NCI-H1694 treated with DMSO at 0.1 percent for 48 hours (cell line): Measurements from ENCODE around the gene TNNI3.
"Not testable (repeated sequence)": the region's sequence is repeated elsewhere in the genome, so short reads cannot be mapped to it uniquely, and the experiment has no call there.

Source experiments
- DNase-seq: peaks from one replicate; lab custom pipeline; 2025; lab: John Stamatoyannopoulos, UW

The TNNI3 gene

DNA sequence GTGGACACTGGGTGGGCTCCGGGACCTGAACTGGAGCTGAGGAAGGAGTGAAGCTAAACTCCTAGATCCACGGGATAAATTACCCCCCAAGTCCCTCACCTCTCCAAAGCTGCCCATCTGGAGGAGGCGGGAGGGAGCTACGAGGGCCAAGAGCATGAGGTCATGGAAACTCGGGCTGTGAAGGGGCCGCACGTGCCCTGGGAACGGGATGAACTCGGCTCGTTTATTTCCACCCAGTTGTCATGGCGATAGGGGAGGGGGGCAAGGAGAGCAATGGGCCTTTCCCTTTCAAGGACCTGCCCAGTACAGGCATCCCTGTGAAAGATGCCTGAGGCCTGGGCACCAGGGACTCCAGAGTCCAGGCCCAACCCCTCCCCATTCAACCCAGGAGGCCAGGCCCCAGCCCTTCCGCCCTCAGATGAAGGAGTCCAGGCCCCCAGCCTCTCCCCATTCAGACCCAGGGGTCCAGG lies 43.9 kb downstream of the TNNI3 start:
- no peak for DNase-seq

DNA sequence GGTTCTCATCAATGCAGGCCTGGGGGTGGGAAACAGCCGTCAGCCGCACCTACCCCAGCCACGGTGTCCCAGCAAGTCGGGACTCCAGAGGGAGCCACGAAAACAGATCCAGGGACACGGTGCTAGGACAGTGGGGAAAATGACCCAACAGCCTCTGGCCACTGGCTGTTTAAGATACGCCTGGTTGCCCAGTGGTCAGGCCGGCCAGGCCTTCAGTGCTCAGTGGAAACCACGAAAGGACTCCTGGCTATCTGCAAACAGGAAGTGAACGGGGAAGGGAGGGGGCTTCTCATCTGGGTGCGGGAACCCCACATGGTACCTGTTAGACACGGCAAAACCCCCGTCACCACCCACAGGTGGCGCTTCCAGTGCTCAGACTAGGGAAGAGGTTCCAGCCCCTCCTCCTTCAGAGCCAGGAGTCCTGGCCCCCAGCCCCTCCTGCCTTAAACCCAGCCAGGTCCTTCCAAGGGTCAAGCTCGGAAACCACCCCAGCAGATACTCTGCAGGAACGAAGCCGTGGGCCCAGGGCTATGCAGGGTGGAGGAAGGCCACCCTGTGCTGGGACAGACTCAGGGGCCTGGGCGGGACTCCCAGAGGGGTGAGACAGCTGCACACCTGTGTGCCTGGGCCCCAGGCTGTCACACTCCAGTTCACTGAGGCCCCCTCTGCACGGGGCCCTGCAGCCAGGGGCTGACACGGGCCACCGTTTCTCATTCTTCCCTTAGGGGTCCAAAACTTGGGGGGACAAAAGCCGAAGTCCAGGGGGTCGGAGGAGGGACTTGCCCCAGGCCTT lies 44.6 kb downstream of the TNNI3 start:
- no peak for DNase-seq

DNA sequence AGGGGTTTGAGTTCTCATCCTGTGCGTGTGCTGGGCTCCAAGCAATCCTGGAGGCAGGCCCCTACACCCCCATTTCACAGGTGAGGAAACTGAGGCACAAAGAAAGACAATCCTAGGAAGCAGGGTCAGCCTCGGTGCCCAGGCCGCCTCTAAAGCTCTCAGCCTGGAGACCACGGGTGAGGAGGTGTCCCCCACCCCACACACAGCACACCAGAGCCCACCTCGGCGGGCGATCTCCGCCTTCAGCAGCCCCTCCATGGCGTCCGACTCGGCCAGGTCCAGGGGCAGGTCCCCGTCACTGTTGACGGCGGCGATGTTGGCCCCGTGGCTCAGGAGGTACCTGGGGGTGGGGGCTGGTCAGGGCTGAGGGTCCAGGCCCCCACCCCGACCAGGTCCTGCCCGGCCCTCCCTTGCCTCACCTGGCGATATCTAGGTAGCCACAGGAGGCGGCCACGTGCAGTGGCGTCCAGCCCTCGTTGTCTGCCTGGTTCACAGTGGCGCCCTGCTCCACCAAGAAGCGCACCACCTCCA lies 45.2 kb downstream of the TNNI3 start:
- DNase-seq: no peak

DNA sequence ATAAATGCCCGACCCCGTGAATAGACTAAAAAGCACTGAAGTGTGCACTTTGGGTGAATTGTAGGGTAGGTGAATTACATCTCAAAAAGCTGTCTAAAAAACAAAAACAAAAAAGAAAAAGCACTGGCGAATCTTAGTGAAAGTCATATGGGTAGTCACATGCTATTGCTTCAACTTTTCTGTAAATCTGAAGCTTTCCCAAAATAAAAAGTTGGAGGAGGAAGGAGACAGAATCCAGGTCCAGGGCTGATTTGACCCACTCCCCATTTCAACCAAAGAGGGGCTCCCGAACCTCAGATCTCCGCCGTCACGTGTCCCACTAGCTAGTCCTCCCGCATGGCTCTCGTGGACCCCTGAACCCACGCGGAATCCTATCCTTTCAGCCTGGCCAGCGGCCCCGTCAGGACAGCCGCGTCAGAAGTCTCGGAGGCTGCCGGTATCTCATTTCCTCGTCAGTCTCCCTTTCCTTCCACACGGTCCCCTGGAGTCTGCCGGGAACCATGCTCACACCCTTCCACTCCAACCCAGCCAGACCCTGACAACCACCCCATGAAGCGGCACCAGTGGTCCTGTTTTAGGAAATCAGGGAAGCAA lies 46.2 kb downstream of the TNNI3 start:
- no peak for DNase-seq

DNA sequence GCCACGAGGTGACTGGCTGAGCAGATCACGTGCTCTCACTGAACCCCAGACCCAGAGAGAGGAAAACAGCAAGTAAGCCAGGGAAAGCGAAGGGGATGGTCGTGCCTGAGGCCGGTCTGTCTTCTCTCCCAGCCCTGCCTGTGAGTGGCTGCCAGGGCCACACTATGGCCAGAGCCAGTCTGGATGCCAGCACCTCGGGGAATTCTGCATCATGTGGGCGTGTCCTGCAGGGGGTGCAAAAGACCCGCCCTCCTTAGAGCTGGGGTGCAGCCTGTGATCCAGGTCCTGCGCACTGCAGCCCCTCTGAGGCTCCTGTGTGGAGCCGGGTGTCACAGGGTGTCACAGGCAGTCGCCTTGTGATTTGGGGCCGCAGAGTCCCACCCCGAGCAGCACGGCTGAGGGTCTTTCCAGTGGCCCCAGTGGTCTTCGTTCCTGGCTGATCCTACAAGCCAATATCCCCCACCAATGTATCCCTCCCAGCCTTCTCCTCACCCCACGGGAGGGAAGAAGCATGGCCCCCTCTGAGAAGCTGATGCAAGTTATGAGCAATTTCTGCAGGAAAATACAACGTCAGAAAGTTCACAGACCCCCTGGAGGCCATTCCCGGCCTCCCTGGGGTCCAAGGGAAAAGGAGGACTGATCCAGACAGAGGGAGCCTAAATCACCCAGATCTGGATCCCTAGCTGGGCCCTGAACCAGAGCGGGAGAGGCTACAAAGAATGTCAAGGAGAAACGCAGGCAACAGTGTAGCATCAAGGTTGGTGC lies 47.8 kb downstream of the TNNI3 start:
- no peak for DNase-seq

DNA sequence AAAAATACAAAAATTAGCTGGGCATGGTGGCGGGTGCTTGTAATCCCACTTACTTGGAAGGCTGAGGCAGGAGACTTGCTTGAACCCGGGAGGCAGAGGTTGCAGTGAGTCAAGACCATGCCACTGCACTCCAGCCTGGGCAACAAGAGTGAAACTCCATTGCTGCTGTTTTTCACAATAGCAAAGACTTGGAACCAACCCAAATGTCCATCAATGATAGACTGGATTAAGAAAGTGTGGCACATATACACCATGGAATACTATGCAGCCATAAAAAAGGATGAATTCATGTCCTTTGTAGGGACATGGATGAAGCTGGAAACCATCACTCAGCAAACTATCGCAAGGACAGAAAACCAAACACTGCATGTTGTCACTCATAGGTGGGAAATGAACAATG lies 50.3 kb downstream of the TNNI3 start:
- DNase-seq: not testable (repeated sequence)

DNA sequence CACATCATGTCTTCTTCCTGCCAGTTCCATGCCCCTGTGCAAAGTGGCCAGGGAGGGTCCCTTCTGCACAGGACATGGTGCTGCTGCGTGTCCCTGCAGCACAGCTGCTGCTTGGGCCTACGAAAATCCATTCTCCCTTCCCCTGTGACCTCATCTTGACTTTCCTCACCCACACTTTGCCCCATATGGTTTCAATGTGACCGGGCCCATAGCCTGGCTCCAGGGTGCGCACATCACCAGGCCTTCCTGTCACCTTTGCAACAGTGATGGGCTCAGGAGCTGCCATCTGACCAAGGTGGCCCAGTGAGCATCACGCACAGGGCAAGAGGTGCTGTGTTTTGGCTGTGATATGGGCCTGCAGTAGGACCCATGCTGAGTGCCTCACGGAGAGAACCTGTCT lies 50.9 kb downstream of the TNNI3 start:
- DNase-seq: no peak

DNA sequence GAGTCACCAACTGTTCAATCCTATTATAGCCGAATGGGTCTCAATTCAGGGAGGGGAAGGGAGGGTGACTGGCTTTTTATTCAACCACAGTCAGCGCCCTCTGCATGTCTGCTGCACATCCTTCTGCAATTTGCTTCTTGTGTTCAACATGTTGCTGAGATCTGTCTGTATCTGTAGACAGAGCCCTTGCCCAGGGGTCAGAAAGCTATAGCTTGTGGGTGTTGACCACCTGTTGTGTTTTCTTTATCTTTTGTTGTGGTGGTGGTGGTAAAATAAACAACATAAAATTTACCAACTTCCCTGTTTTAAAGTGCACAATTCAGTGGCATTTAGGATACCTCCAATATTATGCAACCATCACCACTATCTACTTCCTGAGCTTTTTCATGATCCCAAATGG lies 52.3 kb downstream of the TNNI3 start:
- DNase-seq: no peak

DNA sequence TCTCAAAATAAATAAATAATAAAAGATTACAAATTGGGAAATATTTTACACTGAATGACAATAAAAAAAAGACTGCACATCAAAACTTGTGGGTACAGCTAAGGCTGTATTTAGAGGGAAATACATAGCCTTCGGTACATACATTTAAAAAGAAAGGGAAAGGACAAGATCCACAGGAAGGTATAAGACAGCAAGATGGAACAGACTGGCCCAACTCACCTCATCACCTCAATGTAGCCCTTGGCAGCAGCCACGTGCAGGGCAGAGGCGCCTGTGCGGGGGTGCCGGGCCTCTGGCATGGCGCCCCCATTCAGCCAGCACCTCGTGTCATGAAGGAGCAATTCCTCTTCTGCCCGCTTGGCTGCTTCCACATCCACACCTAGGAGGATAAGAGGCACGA lies 54.3 kb downstream of the TNNI3 start:
- DNase-seq: no peak
